ENCODE measurements around the gene CCDC192.

DNA sequence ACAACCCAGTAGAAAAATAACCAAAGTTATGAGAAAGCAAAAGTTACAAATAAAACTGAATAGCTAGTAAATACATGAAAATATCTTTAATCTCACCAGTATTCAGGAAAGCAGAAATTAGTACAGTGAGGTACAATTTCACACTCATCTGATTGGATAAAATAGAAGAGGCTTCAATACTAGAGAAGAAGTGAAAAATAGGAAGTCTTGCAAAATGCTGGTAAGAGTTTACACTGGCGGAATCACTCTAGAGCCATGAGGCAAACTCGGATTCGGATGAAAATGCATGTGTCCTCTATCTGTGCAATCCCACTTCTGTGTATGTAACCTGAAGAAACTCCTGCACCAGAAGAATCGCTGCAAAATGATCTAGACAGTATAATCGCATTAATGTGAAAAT is 128.9 kb downstream of the CCDC192 start:
- TF ChIP-seq, protein P1, sequence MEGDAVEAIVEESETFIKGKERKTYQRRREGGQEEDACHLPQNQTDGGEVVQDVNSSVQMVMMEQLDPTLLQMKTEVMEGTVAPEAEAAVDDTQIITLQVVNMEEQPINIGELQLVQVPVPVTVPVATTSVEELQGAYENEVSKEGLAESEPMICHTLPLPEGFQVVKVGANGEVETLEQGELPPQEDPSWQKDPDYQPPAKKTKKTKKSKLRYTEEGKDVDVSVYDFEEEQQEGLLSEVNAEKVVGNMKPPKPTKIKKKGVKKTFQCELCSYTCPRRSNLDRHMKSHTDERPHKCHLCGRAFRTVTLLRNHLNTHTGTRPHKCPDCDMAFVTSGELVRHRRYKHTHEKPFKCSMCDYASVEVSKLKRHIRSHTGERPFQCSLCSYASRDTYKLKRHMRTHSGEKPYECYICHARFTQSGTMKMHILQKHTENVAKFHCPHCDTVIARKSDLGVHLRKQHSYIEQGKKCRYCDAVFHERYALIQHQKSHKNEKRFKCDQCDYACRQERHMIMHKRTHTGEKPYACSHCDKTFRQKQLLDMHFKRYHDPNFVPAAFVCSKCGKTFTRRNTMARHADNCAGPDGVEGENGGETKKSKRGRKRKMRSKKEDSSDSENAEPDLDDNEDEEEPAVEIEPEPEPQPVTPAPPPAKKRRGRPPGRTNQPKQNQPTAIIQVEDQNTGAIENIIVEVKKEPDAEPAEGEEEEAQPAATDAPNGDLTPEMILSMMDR (conservative IDR thresholded peaks at IDR 0.05), result no peak
- TF ChIP-seq ZFX (IDR thresholded peaks at IDR 0.05), result no peak
